GM18508 (cell line): ENCODE measurements around the gene NKIRAS2.

Experiments
- ATAC-seq: cut with Tn5 transposase; IDR thresholded peaks from one replicate; pipeline ENCODE4 v1.9.1; 2021; ENCODE audit warnings: moderate number of reproducible peaks; ENCODE audit not compliant: insufficient read depth, unreplicated experiment

NKIRAS2 gene

DNA sequence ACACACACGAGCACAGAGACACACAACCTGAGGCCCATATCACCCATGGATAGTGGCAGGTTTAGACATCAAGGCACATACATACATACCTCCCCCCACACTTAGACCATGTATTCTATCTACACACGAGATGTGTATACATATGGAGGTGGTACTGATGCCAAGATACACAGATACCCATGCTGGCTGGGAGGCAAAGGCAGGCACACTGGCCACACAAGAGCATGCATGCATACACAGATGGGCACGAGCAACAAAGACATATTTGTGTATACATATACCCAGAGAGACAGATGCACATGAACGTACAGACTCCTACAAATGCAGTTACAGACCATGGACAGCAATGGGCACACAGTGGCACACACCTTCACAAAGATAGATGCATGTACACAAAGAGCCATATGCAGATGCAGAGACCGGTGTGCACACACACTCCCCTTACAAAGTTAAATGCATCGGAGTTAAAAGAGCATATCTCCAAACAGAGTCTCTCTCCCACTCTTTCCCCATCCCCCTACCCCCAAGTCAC lies 32.5 kb downstream of the NKIRAS2 start:
- ATAC-seq: no peak

DNA sequence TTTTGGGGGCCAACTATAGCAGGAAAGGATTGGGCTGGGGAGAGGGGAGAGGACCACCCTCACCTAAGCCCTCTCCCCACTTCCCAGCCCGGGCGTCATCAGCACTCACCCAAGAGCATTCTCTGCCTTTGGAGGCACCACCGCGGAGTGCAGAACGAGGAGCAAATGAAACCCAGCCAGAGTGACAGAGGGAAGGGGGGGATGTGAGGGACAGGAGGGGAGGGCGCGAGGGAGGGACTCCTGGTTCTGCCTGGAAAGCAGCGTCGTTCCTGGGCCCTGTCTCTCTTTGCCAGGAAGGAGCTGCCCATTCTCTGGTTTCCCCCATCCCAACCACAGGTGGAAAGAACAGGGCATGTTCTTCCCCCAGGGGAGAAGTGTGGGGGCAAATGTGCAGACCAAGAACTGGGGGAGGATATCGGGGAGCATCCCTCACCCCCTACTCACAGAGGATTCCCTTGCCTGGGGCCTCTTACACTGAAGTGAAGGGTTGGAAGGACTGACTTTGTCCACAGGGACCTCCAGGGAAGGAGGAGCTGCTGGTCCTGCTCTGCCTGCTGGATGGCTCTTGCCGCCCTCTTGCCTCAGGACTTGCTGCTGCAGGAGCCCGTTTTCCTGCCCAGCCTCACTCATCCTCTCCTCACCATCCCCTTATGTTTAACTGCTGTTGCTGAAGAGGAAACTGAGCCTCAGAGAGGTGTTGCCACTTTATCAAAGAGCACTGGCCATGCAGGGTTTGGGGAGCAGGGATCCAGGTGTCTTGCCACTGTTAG lies 34.0 kb downstream of the NKIRAS2 start:
- no peak for ATAC-seq

GRCh38 chr17:42055027-42055426 lies 35.1 kb downstream of the NKIRAS2 start:
- ATAC-seq: no peak

GRCh38 chr17:42055496-42055895 lies 35.6 kb downstream of the NKIRAS2 start:
- ATAC-seq: no peak

DNA sequence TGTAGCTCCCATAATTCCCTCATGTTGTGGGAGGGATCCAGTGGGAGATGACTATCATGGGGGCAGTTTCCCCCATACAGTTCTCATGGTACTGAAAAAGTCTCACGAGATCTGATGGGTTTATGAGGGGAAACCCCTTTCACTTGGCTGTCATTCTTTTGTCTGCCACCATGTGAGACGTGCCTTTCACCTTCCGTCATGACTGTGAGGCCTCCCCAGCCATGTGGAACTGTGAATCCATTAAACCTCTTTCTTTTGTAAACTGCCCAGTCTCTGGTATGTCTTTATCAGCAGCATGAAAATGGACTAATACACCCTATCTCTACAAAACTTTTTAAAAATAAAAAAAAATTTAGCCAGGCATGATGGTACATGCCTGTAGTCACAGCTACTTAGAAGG lies 36.7 kb downstream of the NKIRAS2 start:
- no peak for ATAC-seq

- no peak for ATAC-seq
These were observed 38.2 kb downstream of the NKIRAS2 start for GRCh38 chr17:42058063-42058462.

DNA sequence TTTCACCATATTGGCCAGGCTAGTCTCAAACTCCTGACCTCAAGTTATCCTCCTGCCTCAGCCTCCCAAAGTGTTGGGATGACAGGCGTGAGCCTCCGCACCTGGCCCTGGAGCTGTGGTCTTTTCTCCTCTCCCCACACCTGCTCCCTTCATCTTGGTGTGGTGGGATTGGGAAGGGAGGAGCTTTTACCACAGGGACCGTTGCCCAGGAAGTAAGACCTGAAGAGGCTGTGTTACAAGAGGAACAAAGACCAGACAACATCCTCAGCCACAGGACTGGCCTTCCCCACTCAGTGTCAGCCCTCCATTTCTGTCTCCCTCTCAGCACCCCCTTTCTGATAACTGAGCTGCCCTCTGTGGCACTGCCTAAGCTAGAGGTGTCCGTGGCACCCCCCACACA lies 39.9 kb downstream of the NKIRAS2 start:
- ATAC-seq: no peak

DNA sequence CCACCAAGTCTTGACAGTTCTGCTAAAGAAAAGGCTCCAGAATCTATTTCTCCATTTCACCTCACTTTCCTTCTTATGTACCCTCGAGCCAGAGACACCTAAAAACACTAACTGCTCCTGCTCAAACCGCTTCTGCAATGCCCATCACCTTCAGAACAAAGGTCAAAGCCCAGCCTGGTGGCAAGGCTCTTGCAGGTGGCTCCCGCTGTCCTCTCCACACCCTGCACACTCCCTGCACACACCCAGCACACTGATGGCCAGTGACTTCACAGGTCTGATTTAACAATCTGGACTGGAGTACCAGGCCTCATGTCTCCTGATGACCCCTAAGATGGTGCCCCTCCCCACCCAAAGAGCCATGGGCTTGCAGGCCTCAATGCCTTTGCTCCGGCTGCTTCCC lies 40.3 kb downstream of the NKIRAS2 start:
- ATAC-seq: no peak

DNA sequence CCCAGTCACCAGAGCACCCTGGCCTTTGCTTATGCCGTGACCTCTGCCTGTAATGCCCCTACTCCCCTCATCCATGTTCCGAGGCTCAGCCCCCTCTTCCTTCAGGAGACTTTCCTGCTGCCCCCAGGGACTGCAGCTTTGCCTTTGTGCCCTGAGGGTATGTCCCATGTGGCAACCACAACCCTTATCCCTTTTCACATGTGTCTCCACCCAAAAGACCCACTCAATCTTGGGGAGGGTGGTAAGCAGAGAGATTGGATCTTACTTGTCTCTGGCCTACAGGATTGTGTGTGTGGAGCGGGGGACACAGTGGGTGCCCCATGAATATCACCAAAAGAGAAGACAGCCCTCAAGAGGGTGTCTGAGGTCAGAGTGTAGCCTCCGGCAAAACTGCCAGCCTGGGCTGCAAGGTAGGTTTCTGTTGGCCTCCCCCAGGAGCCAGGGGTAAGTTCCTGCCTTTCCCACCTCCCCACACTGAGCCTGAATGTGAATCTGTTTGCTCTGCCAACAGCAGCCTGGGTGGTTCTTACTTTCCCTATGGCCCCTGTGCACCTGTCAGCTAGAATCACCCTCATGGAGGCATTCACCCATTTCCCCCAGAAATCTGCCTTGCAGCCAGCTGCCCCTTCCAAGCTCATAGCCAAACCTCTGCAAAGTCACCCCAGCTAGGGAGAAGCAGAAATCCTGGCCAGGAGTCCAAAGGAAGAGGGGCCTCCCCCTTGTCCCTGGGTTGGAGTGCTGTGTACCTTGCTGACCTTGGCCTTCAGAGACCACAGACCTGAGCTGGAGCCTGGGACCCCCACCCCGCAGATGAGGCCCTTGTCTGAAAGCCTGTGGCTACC lies 42.0 kb downstream of the NKIRAS2 start:
- no peak for ATAC-seq

DNA sequence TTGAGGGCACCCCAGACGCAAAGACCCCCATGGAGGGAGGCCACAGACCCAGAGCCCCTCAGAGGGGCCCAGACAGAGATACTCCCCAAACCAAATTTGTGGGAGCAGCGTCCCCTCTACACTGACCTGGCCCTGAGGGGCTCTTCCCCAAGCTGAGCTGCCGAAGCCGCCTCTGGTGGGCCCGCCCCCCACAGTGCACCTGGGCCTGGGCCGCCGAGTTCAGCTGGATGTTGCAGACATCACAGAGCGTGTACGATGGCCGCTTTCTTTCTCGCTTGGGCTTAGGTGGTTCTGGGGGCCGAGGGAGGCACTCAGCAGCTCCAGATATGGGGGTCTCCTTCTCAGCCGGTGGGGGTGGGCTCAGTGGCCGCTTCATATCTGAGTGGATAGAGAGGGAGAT lies 42.8 kb downstream of the NKIRAS2 start:
- ATAC-seq: no peak

DNA sequence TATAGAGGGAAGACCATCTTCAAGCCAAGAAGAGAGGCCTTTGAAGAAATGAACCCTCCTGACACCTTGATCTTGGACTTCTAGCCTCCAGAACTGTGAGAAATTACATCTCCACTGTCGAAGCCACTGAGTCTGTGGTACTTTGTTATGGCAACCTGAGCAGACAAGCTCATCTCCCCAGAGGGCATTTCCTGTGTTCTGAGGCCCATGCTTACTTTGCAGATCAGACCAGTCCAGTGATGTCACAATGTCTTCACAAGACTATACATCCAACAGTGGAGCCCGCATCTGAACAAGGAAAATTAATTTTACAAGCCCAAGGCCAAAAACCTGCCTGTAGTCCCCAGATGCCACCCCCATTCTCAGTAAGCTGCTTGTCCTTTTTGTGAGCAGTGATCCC lies 45.3 kb downstream of the NKIRAS2 start:
- ATAC-seq: no peak

DNA sequence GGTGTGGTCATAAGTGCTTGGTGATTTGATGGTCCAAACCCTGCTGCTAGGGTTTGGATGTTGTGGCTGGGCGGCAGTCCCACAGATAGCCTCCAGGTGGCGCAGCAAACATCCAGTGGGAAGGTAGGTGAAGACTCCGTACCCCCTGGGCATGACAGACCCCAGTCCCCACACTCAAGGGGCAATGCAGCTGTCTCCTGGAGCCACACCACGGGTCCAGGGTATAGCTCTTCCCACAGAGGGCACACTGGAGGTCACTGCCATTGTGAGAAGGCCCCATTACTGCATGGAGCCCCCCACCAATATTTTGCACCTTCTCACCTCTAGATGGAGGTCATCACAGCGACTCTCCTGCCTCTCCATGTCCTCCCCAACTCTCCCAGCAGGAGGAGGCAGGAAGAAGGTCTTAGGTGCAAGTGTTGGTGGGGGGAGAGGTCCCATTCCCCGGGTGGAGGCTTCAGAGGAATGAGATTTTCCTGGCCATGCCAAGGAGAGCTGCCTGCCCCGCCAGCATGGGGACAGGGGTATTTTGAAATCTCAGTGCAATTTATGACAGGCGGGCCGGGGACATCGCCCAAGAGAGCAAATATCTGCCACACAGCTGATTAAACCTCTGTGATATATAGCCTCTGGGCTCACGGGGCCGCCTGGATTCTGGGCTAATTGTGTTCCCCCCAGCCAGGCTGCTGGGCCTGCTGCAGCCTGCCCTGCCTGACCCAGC lies 47.6 kb downstream of the NKIRAS2 start:
- no peak for ATAC-seq

DNA sequence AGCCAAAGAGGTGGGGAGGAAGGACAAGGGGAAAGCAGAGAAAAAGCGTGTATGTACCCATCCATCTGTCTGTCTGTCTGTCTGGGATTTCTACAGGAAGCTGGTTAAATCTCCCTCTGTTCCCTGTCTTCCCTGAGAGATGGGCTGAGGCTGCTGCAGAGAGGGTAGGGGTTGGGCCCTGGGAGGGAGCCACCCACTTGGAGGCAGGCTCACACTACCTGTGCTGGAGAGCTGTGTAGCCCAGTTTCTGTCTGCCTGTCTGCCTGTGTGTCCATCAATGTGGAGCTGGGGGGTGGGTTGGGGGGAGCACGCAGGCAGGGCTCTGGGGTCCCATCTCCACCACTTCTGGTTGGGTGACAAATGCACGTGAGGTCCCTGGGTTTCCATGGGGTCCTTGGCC lies 49.1 kb downstream of the NKIRAS2 start:
- no peak for ATAC-seq

GRCh38 chr17:42071810-42072209 lies 51.9 kb downstream of the NKIRAS2 start:
- ATAC-seq: no peak

DNA sequence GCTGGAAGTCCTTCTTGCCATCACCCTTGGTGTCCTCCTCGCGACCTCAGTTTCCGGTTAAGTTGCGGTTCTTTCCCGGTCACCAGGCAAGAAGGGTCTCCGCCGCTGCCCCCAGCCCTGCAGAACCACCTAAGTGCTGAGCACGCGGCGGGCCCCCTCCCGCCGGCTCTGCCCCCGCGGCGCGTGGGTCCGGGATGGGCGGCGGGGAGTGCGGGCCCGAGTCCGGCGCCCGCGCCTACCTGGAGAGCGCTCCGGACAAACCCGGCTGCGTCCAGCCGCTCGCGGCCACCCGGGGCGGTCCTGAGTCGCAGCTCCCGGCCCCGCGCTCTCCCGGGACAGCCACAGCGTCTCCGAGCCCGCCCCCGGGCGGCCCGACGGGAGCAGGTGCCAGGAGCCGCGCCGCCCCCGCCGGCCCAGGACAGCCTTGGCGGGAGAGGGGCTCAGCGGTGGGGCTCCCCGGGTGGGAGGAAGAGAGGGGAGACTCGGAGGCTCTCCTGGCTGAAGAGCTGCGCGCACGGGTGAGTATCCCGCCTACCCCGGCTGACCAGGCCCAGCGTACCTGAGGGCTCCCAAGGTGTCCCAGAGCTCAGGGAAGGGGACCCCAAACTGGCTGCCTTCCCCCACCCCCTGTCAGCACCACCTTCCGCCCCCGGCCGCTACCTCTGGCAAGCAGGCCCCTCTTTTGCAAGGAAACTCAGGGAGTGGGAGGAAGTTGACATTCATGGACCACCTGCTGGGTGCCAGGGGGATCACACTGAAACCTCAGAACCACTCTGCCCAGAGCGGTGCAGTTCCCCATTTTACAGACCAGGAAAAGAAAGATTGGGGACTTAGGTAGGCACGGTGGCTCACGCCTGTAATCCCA lies 52.7 kb downstream of the NKIRAS2 start:
- no peak for ATAC-seq
